Activated CD4-positive, CD25-positive, alpha-beta regulatory T cell (primary cell): ENCODE results near the gene PRMT3.
"Not testable (repeated sequence)": the region's sequence is repeated elsewhere in the genome, so short reads cannot be mapped to it uniquely, and the experiment has no call there.

Experiments
- DNase-seq, 4 experiments: peaks; one replicate each; lab custom pipeline; 2025; lab: John Stamatoyannopoulos, UW

The PRMT3 gene

DNA sequence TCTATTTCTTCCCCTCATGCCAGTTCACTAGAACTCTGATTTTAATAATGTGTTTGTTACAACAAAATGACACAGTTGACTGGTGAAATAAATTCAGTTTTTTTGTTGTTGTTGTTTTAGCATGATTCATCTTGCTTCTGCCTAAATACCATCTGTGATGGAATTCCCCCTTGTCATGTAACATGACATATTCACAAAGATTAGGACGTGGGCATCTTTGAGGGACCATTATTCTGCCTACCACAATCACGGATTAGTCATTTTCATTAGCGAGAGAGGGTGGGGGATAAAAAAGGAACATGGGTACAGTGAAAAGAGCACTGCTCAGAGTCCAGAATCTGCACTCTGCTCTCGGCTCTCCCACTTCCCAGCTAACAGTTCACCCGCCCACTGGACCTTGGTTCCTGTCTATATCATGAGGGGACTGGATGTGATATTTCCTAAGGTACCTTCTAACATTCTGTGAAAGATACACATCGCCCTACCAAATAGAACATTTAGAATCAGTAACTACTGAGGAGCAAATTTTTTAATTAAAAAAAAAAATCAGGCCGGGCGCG lies 12.7 kb upstream of the PRMT3 start:
- no peak for DNase-seq

DNA sequence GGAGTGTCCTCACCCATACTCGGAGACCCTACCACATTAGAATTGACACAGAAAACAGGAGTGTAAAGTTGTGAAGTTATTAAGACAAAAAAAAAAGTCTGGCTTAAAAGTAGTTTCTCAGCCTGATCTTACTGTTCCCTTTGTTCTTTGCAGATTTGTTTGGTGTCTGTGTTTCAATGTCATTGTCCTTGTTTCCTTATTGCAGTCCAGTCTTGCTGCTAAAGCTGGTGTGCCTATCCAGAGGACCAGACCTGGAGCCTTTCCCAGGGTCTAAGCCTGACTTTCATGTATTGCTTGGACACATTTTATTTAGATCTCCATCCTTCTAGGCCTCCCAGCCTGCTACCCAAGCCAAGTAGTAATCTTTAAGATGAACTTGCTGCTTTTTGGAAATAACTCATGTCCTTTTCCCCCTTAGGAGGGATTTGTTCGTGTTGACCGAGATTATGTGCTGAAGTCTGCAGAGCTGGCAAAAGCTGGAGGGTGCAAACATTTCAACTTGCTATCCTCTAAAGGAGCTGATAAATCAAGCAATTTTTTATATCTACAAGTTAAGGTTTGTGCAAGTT lies 11.3 kb upstream of the PRMT3 start:
- DNase-seq: no peak

DNA sequence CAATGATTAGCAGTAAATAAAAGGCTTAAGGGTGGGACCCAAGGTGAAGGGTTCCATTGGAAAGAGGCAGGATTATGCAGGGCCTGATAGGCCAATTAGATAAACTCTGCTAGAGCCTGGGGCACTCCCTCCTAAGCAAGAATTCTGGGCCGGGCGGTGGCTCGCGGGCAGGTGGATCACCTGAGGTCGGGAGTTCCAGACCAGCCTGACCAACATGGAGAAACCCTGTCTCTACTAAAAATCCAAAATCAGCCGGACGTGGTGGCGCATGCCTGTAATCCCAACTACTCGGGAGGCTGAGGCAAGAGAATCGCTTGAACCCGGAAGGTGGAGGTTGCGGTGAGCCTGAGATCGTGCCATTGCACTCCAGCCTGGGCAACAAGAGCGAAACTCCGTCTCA lies 1.5 kb upstream of the PRMT3 start:
- not testable (repeated sequence) for DNase-seq

DNA sequence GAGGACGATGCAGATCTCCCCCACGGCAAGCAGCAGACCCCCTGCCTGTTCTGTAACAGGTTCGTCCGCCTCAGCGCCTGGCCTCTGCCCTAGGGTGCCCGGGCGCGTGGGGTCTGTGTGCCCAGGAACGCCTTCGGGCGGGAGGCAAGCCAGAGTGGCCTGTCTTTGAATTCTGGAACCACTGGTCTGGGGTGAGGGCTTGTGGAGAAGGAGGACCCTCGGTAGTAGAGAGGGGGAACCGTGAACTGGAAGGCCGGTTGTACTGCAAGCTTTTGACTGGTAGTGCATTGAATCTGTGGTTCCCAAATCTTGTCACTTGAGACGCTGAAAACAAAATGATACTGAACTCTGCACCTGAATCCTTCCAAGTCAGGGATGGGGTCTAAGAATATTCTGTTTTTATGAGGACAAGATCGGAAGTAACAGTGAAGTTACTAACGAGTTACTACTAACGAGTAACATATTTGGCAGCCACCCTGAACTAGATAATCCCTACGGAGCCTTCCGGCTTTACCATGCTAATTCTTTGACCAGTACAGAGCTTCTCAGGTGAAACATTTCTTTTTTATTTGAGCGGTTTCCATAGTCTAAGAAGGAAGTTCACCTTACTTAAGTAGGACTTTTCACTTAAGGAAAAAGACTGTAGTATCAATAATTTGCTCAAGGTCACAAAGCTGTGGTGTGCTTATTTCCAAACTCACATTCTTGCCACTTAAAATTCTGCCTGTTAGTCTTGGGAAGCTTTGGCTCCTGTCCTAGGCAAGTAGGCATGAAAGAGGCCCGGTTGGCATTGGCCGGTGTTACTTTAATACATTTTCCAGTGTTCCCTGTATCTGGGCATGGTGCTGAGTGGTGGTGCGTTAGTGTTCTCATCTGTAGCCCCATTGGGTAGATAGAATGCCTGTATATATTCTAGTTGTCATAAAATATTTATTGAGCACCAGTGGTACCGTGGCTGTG lies 860 bp downstream of the PRMT3 start:
- peak in 1 of 4 experiments; percentile 24 for DNase-seq

DNA sequence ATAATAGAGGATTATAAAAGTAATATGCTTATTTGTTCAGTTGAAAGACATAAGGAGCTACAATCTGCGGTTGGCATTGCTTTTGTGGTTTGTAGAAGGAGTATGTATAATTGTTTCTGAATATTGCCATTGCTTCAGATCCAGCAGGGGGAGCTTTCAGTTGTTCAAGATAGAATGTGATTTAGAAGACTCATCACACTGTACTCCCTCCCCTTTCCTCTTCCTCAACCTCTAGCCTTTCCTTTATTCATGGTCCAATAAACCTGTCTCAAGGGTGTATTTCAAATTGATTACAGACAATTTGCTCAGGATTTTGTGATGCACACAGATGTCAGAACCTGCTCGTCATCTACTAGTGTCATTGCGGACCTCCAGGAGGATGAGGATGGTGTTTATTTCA lies 9.8 kb downstream of the PRMT3 start:
- DNase-seq: no peak

DNA sequence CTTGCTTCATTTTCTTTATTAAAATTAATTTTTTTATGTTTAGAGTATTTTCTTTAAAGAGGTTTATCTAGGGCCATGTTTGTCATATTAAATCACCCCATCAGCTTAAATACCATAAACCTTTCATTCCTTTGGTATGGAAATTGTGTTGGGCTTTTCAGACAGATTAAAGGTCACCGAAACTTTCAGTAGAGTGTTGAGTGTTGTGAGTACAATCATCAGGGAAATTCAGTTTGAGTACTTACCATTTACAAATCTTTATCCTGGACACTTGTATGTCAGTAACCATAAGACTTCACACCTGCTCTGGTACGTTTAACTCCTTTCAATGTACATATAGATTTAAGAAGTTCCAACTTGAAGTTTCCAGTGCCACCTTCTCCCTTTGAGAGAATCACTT lies 12.0 kb downstream of the PRMT3 start:
- no peak for DNase-seq

DNA sequence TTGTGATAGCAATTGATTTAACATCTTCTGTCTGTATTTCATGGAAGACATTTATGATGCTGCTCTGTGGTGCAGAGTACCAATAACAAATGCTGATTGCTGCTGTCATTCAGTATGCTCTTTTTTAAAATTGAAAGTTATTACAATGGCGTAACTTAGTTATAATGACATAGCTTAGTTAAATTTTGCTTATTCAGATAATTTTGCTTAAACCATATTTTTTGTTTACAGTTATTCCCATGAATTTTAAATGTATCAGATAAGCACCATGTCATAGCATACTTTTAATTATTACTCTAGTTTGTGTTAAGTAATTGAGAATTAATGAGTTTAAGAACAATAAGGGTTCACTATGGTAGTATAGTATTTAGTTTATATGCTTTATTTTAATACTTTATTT lies 15.5 kb downstream of the PRMT3 start:
- DNase-seq: no peak

DNA sequence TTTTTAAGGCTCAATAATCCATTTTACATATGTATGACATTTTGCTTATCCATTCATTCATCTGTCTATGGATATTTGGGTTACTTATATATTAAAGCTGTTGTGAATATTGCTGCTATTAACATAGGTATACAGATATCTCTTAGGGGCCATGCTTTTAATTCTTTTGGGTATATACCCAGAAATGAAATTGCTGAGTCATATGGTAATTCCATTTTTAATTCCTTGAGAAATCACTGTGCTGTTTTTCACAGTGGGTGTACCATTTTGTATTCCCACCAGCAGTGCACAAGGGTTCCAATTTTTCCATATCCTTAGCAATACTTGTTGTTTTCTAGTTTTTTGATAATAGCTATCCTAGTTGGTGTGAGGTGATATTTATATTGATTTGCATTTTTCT lies 19.0 kb downstream of the PRMT3 start:
- no peak for DNase-seq

DNA sequence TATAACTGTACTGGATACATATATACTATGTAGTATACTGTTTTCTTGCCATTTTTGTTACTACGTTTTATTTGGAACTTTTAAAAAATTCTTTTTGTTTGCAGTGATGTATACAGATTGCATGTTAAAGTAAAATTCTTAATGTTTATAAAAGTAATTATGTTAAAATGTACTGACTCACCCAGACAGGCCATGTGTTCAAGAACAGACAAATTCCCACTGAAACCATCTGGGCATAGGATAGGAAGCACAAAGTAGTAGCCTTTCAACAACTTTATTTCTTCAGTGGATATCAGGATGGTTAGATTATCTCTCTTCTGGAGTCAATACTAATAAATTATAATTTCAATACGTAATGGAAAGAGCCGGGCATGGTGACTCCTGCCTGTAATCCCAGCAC lies 19.8 kb downstream of the PRMT3 start:
- no peak for DNase-seq

DNA sequence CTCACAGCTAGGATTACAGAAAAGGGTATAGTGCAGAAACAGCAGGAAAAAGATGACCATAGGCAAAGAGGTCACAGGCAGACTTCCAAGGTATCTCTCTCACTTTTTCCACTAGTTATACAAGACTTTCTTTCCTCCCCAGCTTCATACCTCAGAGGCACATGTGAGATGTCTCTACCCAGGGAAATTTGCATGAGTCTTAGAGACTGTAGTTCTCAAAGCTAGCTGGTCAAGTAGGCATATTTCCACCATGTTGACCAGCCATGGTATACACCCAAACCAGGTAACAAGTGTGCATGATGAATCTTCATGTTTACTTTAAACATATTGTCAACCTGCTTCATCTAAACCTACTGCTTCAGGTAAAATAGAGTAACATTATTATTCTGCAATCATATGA lies 27.9 kb downstream of the PRMT3 start:
- DNase-seq: no peak

DNA sequence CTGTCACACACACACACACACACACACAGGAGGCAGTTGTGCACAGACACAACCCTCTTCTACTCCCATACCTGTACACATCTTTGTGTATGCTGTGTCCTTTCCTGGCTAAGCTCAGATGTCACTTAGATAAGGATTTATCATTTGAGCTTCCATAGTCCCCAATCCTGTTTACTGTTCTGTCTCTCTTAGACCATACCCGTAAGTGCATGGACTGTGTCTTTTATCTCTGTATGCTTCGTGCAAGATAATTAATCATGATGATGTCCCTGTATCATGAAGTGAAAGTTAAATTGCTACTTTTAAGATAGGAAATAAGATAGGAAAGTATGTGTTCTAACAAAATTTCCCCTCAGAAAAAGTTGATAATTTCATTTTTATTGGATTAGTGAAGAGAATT lies 30.3 kb downstream of the PRMT3 start:
- DNase-seq: no peak

DNA sequence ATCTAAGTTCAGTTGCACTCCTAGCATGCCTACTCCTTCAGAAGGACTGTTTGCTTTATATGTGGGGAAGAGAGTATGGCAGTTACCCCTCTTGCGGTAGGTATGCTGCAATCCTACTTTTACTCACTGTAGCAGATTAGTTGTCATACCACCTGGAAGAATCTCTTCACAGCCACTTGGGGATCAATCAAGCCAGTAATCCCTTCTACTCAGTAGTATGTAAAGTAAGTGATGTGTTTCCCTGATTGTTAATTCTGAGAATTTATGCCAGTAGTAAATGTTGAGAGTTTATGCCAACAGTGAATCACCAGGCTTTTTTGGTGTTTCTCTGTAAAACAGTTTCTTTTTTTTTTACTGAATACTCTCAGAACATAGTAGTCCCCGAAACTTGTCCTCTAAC lies 34.4 kb downstream of the PRMT3 start:
- no peak for DNase-seq

DNA sequence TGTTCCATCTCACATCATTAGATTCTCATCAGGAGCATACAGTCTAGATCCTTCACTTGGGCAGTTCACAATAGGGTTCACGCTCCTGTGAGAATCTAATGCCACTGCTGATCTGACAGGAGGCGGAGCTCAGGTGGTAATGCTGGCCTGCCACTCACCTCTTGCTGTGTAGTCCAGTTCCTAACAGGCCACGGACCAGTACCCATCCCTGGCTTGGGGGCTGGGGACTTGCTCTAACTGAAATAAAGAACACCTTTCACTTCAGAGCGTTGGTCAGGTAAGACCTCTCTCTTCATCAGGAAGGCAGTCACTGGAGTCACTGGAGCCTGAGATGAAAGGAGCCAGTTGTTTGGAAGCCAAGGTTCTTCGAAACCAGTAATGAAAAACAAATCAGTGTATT lies 41.7 kb downstream of the PRMT3 start:
- no peak for DNase-seq

DNA sequence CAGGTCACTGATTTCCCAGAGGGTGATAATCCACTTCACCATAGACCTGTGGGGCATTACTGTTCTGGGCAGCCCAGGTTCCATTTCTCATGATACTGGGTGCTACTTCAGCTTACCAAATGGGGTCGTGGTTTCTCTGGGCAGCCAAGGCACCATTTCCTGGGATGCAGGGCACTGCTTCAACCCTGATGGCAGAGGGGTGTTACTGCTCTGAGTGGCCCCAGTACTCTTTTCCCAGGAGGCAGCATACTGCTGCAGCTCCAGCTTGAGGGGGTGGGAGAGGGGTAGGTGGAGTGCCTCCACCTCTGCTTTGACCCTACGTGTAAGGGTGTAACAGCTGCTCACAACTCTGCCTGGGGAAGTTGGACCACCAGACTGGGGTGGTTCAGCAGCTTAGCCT lies 51.1 kb downstream of the PRMT3 start:
- no peak for DNase-seq

DNA sequence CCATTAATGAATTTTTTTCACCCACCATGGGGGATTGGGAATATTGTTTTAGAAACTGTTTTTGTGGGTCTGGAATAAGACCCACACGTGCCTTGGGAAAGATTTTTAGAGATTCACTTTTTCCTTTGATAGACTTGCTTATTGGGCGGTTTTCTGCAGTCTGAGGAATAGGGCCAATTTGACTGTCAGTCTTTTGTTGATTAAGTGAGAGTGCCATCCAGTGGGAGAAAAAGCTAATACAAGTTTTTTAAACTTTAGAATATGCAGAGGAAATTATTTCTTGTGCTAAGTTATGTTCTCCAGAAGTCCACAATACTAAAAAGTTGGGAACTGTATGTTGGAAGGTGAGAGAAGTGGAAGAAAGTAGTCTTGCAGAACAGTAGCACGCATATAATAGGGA lies 56.1 kb downstream of the PRMT3 start:
- no peak for DNase-seq

DNA sequence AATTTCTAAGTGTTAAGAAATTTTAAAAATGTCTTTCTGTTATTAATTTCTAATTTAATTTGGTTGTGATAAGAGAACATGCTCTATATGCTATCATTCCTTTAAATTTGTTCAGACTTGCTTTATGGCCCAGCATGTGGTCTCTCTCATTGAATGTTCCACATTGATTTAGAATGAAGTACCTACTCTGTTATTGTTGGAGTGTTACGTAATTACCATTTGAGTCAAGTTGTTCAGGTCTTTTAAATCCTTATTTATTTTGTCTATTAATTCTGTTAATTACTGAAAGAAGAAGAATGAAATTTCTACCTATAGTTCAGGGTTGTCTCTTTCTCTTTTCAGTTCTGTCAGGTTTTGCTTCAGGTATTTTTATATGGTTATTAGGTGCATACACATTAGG lies 57.0 kb downstream of the PRMT3 start:
- DNase-seq: no peak

DNA sequence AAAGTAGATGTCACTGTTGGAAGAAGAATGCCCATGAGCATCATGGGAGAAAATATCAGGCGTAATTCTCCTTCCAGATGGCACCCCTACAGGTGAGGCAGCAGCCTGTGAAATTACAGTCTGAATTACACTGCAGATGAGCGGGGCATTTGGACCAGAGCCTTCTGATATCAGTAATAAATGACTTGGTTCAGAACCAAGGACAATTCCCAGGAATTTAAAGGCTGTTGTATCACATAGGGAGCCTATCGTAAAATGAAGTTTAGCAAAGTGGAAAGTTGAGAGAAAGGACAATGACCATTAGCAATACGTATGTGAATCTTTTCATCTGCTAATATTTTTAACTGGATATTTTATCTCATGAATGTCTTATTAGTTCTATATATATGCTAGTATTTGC lies 61.3 kb downstream of the PRMT3 start:
- DNase-seq: no peak

DNA sequence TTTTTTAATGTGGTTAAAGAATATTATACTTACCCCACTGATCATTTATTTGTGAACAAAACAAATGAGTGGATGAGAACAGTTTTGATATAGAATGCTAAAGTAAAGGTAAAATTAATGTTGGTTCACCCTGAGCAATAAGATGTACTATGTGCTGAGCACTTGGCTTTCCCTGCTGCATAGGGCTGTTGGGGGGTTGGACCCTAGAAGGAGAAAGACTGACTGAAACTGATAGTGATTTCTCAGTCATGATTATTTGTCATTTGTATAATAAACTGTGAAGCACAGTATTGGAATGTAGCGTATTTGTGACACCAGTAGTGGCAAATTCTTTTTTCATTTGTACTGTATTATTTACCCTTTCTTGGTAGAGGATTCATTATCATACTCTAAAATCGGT lies 63.3 kb downstream of the PRMT3 start:
- no peak for DNase-seq

DNA sequence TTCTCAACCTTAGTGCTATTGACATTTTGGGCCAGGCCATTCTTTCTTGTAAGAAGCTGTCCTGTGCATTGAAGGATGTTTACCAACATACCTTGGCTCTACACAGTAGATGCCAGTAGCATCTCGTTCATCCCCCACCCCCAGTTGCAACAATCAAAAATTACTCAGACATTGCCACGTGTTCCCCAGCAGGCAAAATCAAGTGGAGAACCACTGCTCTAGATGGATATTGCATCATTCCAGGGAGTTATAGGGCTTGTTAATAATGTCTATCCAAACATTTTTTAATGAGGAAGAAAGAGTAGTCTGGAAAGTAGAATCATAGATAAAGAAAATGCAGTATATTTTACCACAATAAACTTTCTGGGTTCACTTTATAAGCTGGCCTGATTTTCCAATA lies 64.1 kb downstream of the PRMT3 start:
- no peak for DNase-seq

DNA sequence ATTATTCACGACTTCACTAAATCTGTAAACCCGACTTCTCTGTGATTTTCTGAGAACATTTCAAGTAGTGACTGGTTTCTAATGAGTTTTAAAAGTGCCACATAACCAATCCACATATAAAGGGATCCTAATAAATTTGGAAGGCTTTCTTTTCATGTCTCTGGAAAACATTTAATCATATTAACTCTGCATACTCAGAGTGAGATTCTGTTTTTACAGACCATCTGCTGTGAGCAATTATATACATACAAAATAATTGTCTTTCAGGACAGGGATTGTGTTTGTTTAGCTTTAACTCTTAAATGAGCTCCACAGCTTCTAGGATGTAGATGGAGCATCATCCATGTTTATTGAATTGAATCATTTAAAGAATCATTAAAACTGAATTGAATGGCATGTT lies 65.1 kb downstream of the PRMT3 start:
- no peak for DNase-seq

DNA sequence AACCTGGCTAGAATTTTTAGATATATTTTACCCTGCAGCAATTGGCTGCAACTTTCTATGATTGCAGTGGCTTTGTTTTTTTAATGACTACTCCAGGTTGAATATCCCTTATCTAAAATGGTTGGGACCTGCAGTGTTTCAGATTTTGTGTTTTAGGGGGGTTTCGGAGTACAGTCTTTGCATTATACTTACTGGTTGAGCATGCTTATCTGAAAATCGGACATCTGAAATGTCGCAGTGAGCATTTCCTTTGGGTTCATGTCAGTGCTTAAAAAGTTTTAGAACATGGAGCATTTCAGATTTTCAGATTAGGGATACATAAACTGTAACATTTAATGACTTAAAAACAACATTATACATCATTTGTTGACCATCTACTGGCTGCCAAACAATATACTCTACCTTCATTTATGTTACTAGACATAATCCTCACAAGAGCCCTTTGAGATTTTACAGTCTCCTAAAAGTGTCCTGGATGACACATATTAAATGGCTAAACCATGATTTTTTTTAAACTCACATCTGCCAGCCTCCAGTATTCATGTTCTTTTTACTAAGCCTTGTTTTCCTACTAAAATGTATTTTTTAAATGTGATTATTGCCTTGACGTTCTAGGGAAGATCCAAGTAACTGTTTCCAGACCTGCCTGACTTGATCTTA lies 66.3 kb downstream of the PRMT3 start:
- no peak for DNase-seq

DNA sequence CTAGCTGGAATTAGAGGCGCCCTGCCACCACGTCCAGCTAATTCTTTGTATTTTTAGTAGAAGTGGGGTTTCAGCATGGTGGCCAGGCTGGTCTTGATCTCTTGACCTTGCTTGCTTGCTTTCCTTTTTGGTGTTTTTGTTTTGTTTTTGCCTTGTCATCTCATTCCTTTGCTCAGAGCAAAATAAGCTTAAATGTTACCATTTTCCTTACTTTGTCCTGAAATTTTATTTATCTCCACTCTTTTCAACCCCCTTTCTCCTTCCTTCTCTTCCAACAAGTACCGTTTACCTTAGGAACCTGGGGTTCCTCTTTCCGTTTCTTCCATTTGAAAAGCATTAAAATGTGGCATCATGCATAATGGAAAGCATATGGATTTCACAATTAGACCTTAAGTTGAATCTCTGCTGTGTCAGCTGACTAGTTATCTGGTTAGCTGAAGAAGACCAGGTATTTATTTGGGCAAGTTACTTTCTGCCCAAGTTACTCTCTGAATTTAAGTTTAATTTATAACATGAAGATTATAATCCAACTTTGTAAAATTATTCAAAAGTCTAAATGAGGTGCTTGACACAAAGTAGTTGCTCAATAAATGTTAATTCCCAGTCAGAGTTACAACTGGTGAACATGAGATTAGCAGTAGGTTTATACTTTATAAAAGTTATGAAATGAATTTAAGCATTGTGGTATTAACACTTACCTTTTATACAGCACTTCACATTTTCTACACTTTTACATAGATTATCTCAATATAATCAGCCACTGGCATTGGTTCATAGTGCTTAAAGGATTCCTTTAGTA lies 69.7 kb downstream of the PRMT3 start:
- DNase-seq: no peak
